ENCODE results near the gene SCYL2. TPM values are rescaled to one million over a fixed set of nuclear protein-coding genes. Genes with fewer than 3 reads are reported as not detected.

The SCYL2 gene
- total and polyA plus RNA-seq, 4 donors = 10.0 to 32.5 (median 18.9) TPM

DNA sequence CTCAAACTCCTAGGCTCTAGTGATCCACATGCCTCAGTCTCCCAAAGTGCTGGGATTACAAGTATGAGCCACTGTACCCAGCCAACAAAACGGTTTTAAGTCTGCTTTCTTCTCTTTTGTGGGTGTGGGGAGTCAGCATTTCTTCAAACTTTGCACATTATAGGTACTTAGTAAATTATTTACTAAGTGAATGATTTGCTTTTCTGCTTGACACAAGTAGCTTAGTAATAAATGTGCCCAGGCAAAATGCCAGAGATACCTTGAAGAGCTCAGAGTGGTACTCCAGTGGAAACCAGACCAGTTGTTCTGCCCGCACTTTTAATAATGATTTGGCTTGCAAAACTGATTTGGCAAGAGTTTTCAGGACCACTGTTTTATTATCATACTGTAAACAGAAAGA is 15.1 kb upstream of the SCYL2 start:
- 32% methylated on average over 2 of the region's 2 CpGs for WGBS
- no peaks in the 10 kb centered on the region for H3K9me3 ChIP-seq (ENCODE audit: control insufficient read depth in 4 of 4, low read length in 3 of 4)
- no peak overlapping the region for H3K4me3 ChIP-seq (ENCODE audit: low read depth in 1 of 3, low read length in 3 of 3)
- peaks cover 9 to 22% (median 22%) of the 10 kb centered on the region in 4 donors for H3K4me1 ChIP-seq (ENCODE audit: control insufficient read depth in 4 of 4, insufficient read depth in 4 of 4, low read length in 3 of 4)
- no peak overlapping the region for H3K9ac ChIP-seq (ENCODE audit: low read depth in 1 of 2, low read length in 2 of 2)
- H3K36me3 ChIP-seq (ENCODE audit: control insufficient read depth in 4 of 4, insufficient read depth in 3 of 4, low read depth in 1 of 4, low read length in 3 of 4) = no peaks in the 10 kb centered on the region
- H3K27me3 ChIP-seq (ENCODE audit: control insufficient read depth in 4 of 4, insufficient read depth in 4 of 4, low read length in 3 of 4) = no peaks in the 10 kb centered on the region
- DNase-seq (ENCODE audit: low spot score) = no peak
- TF ChIP-seq HNF4A (conservative IDR thresholded peaks at IDR 0.05) (peak; percentile 35 to 54), YY1 (IDR thresholded peaks at IDR 0.05) (no peak), EGR1 (IDR thresholded peaks at IDR 0.05; ENCODE audit: low read depth in 2 of 2) (peak in 1 of 2 donors; percentile 20), TAF1 (conservative IDR thresholded peaks at IDR 0.05) (no peak), FOXA2 (IDR thresholded peaks at IDR 0.05) (peak; percentile 38), JUND (IDR thresholded peaks at IDR 0.05) (peak in 1 of 2 donors; percentile 37), RXRA (IDR thresholded peaks at IDR 0.05) (peak in 1 of 2 donors; percentile 29), SP1 (IDR thresholded peaks at IDR 0.05) (peak; percentile 76), GABPA (IDR thresholded peaks at IDR 0.05 in 1 of 2, conservative IDR thresholded peaks at IDR 0.05 in 1 of 2) (peak in 1 of 2 donors; percentile 29), NR2F2 (IDR thresholded peaks at IDR 0.05) (no peak), RAD21 (IDR thresholded peaks at IDR 0.05) (peak in 1 of 2 donors; percentile 13), FOXA1 (IDR thresholded peaks at IDR 0.05) (no peak), ATF3 (IDR thresholded peaks at IDR 0.05) (no peak), HNF4G (IDR thresholded peaks at IDR 0.05) (no peak)
- TF ChIP-seq, protein P1, sequence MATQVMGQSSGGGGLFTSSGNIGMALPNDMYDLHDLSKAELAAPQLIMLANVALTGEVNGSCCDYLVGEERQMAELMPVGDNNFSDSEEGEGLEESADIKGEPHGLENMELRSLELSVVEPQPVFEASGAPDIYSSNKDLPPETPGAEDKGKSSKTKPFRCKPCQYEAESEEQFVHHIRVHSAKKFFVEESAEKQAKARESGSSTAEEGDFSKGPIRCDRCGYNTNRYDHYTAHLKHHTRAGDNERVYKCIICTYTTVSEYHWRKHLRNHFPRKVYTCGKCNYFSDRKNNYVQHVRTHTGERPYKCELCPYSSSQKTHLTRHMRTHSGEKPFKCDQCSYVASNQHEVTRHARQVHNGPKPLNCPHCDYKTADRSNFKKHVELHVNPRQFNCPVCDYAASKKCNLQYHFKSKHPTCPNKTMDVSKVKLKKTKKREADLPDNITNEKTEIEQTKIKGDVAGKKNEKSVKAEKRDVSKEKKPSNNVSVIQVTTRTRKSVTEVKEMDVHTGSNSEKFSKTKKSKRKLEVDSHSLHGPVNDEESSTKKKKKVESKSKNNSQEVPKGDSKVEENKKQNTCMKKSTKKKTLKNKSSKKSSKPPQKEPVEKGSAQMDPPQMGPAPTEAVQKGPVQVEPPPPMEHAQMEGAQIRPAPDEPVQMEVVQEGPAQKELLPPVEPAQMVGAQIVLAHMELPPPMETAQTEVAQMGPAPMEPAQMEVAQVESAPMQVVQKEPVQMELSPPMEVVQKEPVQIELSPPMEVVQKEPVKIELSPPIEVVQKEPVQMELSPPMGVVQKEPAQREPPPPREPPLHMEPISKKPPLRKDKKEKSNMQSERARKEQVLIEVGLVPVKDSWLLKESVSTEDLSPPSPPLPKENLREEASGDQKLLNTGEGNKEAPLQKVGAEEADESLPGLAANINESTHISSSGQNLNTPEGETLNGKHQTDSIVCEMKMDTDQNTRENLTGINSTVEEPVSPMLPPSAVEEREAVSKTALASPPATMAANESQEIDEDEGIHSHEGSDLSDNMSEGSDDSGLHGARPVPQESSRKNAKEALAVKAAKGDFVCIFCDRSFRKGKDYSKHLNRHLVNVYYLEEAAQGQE (IDR thresholded peaks at IDR 0.05) = peak; percentile 43
- TF ChIP-seq, protein P2, sequence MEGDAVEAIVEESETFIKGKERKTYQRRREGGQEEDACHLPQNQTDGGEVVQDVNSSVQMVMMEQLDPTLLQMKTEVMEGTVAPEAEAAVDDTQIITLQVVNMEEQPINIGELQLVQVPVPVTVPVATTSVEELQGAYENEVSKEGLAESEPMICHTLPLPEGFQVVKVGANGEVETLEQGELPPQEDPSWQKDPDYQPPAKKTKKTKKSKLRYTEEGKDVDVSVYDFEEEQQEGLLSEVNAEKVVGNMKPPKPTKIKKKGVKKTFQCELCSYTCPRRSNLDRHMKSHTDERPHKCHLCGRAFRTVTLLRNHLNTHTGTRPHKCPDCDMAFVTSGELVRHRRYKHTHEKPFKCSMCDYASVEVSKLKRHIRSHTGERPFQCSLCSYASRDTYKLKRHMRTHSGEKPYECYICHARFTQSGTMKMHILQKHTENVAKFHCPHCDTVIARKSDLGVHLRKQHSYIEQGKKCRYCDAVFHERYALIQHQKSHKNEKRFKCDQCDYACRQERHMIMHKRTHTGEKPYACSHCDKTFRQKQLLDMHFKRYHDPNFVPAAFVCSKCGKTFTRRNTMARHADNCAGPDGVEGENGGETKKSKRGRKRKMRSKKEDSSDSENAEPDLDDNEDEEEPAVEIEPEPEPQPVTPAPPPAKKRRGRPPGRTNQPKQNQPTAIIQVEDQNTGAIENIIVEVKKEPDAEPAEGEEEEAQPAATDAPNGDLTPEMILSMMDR (IDR thresholded peaks at IDR 0.05; ENCODE audit: low read depth, low read length, missing input control) = no peak
- TF ChIP-seq, protein P3, sequence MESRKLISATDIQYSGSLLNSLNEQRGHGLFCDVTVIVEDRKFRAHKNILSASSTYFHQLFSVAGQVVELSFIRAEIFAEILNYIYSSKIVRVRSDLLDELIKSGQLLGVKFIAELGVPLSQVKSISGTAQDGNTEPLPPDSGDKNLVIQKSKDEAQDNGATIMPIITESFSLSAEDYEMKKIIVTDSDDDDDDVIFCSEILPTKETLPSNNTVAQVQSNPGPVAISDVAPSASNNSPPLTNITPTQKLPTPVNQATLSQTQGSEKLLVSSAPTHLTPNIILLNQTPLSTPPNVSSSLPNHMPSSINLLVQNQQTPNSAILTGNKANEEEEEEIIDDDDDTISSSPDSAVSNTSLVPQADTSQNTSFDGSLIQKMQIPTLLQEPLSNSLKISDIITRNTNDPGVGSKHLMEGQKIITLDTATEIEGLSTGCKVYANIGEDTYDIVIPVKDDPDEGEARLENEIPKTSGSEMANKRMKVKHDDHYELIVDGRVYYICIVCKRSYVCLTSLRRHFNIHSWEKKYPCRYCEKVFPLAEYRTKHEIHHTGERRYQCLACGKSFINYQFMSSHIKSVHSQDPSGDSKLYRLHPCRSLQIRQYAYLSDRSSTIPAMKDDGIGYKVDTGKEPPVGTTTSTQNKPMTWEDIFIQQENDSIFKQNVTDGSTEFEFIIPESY (IDR thresholded peaks at IDR 0.05) = no peak
- TF ChIP-seq, protein P4, sequence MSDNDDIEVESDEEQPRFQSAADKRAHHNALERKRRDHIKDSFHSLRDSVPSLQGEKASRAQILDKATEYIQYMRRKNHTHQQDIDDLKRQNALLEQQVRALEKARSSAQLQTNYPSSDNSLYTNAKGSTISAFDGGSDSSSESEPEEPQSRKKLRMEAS (IDR thresholded peaks at IDR 0.05) = no peak
- peak overlapping the region in 1 of 2 donors; percentile 28 for H3K27ac ChIP-seq (ENCODE audit: low read depth in 1 of 2, low read length in 2 of 2)

Measured in liver (tissue), 9 donors.